GOT3 (cell line): ENCODE data around the gene GPR107.

ENCODE experiments used
- DNase-seq: peaks from one replicate; lab custom pipeline; 2025; ENCODE audit warnings: mixed read lengths; lab: John Stamatoyannopoulos, UW

The GPR107 gene

GRCh38 chr9:130027533-130028365 is 26.0 kb upstream of the GPR107 start:
- no peak for DNase-seq

GRCh38 chr9:130028493-130029222 is 25.0 kb upstream of the GPR107 start:
- DNase-seq, result no peak

GRCh38 chr9:130029223-130029973 is 24.3 kb upstream of the GPR107 start:
- no peak for DNase-seq

GRCh38 chr9:130030651-130031127 is 23.0 kb upstream of the GPR107 start:
- DNase-seq, result no peak

- no peak for DNase-seq
Measured at GRCh38 chr9:130034570-130034969, 19.1 kb upstream of the GPR107 start.

- no peak for DNase-seq
Measured at GRCh38 chr9:130036099-130036498, 17.6 kb upstream of the GPR107 start.

GRCh38 chr9:130039528-130040147 is 14.1 kb upstream of the GPR107 start:
- DNase-seq, result no peak

GRCh38 chr9:130040984-130041647 is 12.6 kb upstream of the GPR107 start:
- no peak for DNase-seq

GRCh38 chr9:130041648-130042405 is 11.9 kb upstream of the GPR107 start:
- DNase-seq, result no peak

GRCh38 chr9:130042406-130042884 is 11.3 kb upstream of the GPR107 start:
- DNase-seq, result no peak

- no peak for DNase-seq
Measured at GRCh38 chr9:130042885-130043653, 10.6 kb upstream of the GPR107 start, which contains the start of gene FNBP1. Gene FNBP1 (minus strand): TSS chr9:130043189. CDS start chr9:130042975, 214 bp downstream.

GRCh38 chr9:130043654-130044623 is 9.8 kb upstream of the GPR107 start:
- DNase-seq, result no peak

- DNase-seq, result no peak
Measured at GRCh38 chr9:130045725-130046450, 7.8 kb upstream of the GPR107 start.

GRCh38 chr9:130049431-130050210 is 4.1 kb upstream of the GPR107 start:
- DNase-seq, result no peak

GRCh38 chr9:130050462-130050861 is 3.2 kb upstream of the GPR107 start:
- DNase-seq, result no peak

- DNase-seq, result no peak
Measured at GRCh38 chr9:130051855-130052254, 1.9 kb upstream of the GPR107 start.

- DNase-seq, result no peak
Measured at GRCh38 chr9:130053109-130053503, 600 bp upstream of the GPR107 start.
